Suprapubic skin (tissue), 3 donors: Measurements from ENCODE around the gene CDK5RAP2.

Experiments
- EP300 ChIP-seq: sonication (generic); formaldehyde crosslinking; IDR thresholded peaks from one replicate; pipeline ENCODE4 v1.6.1; 2017; ENCODE audit warnings: antibody characterized with exemption
- POLR2A ChIP-seq, 2 donors: fragments of 450-650 bp; IDR thresholded peaks; one replicate each; pipeline ENCODE4 v1.6.1; 2017; ENCODE audit warnings: antibody characterized with exemption in 2 of 2, mild to moderate bottlenecking in 2 of 2, moderate library complexity in 2 of 2
- TF ChIP-seq, protein P1 (sequence below), 2 donors: fragments of 200-600 bp in 1 of 2; fragments of 450-650 bp in 1 of 2; sonication (generic) in 1 of 2; IDR thresholded peaks; one replicate each; pipeline ENCODE4 v1.5.1; 2016 to 2019; ENCODE audit warnings: antibody characterized with exemption in 2 of 2, mild to moderate bottlenecking in 1 of 2, moderate library complexity in 1 of 2

DNA sequence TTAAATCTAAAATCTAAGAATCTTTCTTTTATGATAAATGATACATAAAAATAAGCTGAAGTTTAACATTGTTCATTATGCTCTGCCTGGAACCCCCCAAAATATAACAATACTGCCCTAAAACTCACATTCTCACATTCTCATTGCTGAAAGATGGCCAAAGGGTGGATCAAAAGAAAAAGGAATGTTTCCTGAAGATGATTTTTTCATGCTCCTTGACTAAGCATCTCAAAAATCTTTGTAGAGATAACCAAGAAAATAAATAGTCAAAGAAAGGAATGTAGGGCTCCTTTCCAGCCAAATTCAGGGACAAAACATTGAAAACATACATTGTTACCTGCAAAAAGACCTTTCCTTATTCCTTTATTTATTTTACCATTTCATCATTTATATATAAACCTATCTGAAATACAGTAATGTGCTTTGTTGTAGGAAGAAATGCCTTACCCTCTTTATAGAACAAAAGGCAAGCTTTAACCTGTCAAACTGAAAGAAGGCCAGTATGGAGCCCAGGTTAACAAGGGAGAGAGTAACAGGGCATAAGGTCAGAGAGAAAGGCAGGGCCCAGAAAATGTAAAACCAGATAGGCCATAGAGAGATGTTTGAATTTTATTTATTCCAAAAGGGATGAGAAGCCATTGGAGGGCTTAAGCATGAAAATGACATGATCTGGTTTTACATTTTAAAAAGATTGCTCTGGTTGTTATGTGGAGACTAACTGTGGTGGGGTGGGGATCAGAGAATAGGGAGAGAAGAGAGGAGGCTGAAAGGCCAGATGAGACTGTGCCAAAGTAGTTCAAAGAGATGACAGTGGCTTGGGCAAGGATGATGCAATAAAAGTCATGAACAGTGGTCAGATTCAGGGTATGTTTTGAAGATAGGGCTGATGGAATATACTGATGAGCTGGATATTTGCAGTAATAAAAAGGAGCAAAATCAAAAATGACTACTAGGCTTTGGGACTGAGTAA, 37.3 kb upstream of the CDK5RAP2 start:
- TF ChIP-seq POLR2A (IDR thresholded peaks at IDR 0.05) (no peak), EP300 (no peak)
- TF ChIP-seq, protein P1, sequence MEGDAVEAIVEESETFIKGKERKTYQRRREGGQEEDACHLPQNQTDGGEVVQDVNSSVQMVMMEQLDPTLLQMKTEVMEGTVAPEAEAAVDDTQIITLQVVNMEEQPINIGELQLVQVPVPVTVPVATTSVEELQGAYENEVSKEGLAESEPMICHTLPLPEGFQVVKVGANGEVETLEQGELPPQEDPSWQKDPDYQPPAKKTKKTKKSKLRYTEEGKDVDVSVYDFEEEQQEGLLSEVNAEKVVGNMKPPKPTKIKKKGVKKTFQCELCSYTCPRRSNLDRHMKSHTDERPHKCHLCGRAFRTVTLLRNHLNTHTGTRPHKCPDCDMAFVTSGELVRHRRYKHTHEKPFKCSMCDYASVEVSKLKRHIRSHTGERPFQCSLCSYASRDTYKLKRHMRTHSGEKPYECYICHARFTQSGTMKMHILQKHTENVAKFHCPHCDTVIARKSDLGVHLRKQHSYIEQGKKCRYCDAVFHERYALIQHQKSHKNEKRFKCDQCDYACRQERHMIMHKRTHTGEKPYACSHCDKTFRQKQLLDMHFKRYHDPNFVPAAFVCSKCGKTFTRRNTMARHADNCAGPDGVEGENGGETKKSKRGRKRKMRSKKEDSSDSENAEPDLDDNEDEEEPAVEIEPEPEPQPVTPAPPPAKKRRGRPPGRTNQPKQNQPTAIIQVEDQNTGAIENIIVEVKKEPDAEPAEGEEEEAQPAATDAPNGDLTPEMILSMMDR (IDR thresholded peaks at IDR 0.05) = no peak
